ENCODE data around the gene SPSB4. TPM values are rescaled to one million over a fixed set of nuclear protein-coding genes. Genes with fewer than 3 reads are reported as not detected.

SPSB4 gene
- total RNA-seq, 2 donors from 2014 or later, result 7.5 to 8.2 TPM

- Mint-ChIP-seq H3K27ac (no peak overlapping the region), H3K9me3 (peaks cover 25% of the 10 kb centered on the region)
- no peak overlapping the region for H3K27ac ChIP-seq (ENCODE audit: low read depth, low read length)
Observed at GRCh38 chr3:141176775-141177174, 125.6 kb downstream of the SPSB4 start.

GRCh38 chr3:141178026-141178425 lies 126.9 kb downstream of the SPSB4 start:
- Histone ChIP-seq H3K9me3 (ENCODE audit: control insufficient read depth, low read length) (peaks cover 13% of the 10 kb centered on the region), H3K36me3 (ENCODE audit: control insufficient read depth, insufficient read depth, low read length) (no peaks in the 10 kb centered on the region), H3K27me3 (ENCODE audit: control insufficient read depth, insufficient read depth, low read length, poor library complexity, severe bottlenecking) (no peaks in the 10 kb centered on the region), H3K9ac (ENCODE audit: extremely low read depth, low read length, poor library complexity, severe bottlenecking) (no peak overlapping the region), H3K27ac (ENCODE audit: low read depth, low read length) (no peak overlapping the region), H3K4me1 (ENCODE audit: control insufficient read depth, insufficient read depth, low read length) (no peaks in the 10 kb centered on the region), H3K4me3 (ENCODE audit: low read length) (no peak overlapping the region)
- Mint-ChIP-seq H3K4me1 (peaks cover 2% of the 10 kb centered on the region), H3K9me3 (peaks cover 25% of the 10 kb centered on the region), H3K4me3 (no peak overlapping the region), H3K27me3 (ENCODE audit: insufficient read depth) (no peaks in the 10 kb centered on the region), H3K36me3 (ENCODE audit: low read depth) (no peaks in the 10 kb centered on the region), H3K27ac (no peak overlapping the region)
- TF ChIP-seq CTCF (conservative IDR thresholded peaks at IDR 0.05), result no peak
- 86 to 94% methylated on average over 2 to 3 of the region's 3 CpGs for WGBS, 2 experiments (ENCODE audit: insufficient coverage in 1 of 2, insufficient read length in 1 of 2)
- DNase-seq, result no peak

More at GRCh38 chr3:141176775-141177174, 125.6 kb downstream of the SPSB4 start:
- TF ChIP-seq CTCF (conservative IDR thresholded peaks at IDR 0.05), result no peak
- no peaks in the 10 kb centered on the region for H3K27me3 Mint-ChIP-seq (ENCODE audit: insufficient read depth)
- H3K4me3 Mint-ChIP-seq, result no peak overlapping the region
- Histone ChIP-seq H3K4me1 (ENCODE audit: control insufficient read depth, insufficient read depth, low read length) (no peaks in the 10 kb centered on the region), H3K36me3 (ENCODE audit: control insufficient read depth, insufficient read depth, low read length) (no peaks in the 10 kb centered on the region), H3K9ac (ENCODE audit: extremely low read depth, low read length, poor library complexity, severe bottlenecking) (no peak overlapping the region), H3K27me3 (ENCODE audit: control insufficient read depth, insufficient read depth, low read length, poor library complexity, severe bottlenecking) (no peaks in the 10 kb centered on the region), H3K9me3 (ENCODE audit: control insufficient read depth, low read length) (peaks cover 13% of the 10 kb centered on the region), H3K4me3 (ENCODE audit: low read length) (no peak overlapping the region)
- H3K36me3 Mint-ChIP-seq (ENCODE audit: low read depth), result no peaks in the 10 kb centered on the region
- DNase-seq, result no peak
- no peaks in the 10 kb centered on the region for H3K4me1 Mint-ChIP-seq

GRCh38 chr3:141178551-141178950 lies 127.4 kb downstream of the SPSB4 start:
- DNase-seq, result no peak
- H3K4me1 ChIP-seq (ENCODE audit: control insufficient read depth, insufficient read depth, low read length), result no peaks in the 10 kb centered on the region
- no peak for TF ChIP-seq CTCF (conservative IDR thresholded peaks at IDR 0.05)
- no peak overlapping the region for H3K4me3 Mint-ChIP-seq
- H3K9me3 ChIP-seq (ENCODE audit: control insufficient read depth, low read length), result peaks cover 13% of the 10 kb centered on the region
- H3K27ac Mint-ChIP-seq, result no peak overlapping the region
- no peaks in the 10 kb centered on the region for H3K36me3 ChIP-seq (ENCODE audit: control insufficient read depth, insufficient read depth, low read length)
- no peak overlapping the region for H3K4me3 ChIP-seq (ENCODE audit: low read length)
- no peaks in the 10 kb centered on the region for H3K36me3 Mint-ChIP-seq (ENCODE audit: low read depth)
- no peaks in the 10 kb centered on the region for H3K27me3 Mint-ChIP-seq (ENCODE audit: insufficient read depth)
- H3K9ac ChIP-seq (ENCODE audit: extremely low read depth, low read length, poor library complexity, severe bottlenecking), result no peak overlapping the region
- H3K27ac ChIP-seq (ENCODE audit: low read depth, low read length), result no peak overlapping the region
- no peaks in the 10 kb centered on the region for H3K27me3 ChIP-seq (ENCODE audit: control insufficient read depth, insufficient read depth, low read length, poor library complexity, severe bottlenecking)
- H3K4me1 Mint-ChIP-seq, result peaks cover 4% of the 10 kb centered on the region
- H3K9me3 Mint-ChIP-seq, result peaks cover 25% of the 10 kb centered on the region
- 68 to 90% methylated on average over 2 to 4 of the region's 4 CpGs for WGBS, 2 experiments (ENCODE audit: insufficient coverage in 1 of 2, insufficient read length in 1 of 2)
